ENCODE measurements around the gene HHIPL1.

Gene HHIPL1

GRCh38 chr14:99649643-99650042, 4.7 kb downstream of the HHIPL1 start:
- CTCF ChIA-PET, result no interaction called here
- no peak overlapping the region for H3K27ac ChIP-seq
- POLR2A ChIA-PET (ENCODE audit: low non-redundant PET), result no interaction called here
- TF ChIP-seq CTCF (conservative IDR thresholded peaks at IDR 0.05; ENCODE audit: low read depth), result no peak
- DNase-seq (ENCODE audit: low spot score), result no peak

DNA sequence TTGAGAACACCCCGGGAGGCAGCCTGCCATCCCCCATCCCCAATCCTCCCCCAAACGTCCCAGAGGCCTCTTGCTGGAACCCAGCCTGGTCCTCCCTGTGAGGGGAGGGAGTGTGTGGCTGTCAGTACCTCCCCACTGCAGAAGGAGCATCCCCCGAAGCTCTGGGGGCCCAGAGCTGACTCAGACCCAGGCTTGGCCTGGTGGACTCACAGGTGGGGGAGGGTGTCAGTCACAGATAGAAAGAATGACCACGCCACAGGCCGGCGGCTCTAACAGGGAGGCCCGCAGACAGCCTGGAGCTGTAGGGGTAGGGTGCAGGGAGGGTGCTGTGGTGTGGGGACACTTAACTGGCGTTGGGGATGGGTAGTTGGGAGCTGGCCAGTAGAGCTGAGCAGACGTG, 5.3 kb downstream of the HHIPL1 start:
- ChIA-PET CTCF (interaction anchor here (1.0 kb wide), 1 partner anchor 38 kb away, joined by 4 read pairs; no protein-coding TSS in a partner anchor), POLR2A (ENCODE audit: low non-redundant PET) (no interaction called here)
- TF ChIP-seq CTCF (conservative IDR thresholded peaks at IDR 0.05; ENCODE audit: low read depth), result no peak
- no peak for DNase-seq (ENCODE audit: low spot score)
- H3K27ac ChIP-seq, result no peak overlapping the region

- no peak overlapping the region for H3K27ac ChIP-seq
- ChIA-PET CTCF (interaction anchor here (0.6 kb wide), 1 partner anchor 16 kb away, joined by 3 read pairs; no protein-coding TSS in a partner anchor), POLR2A (ENCODE audit: low non-redundant PET) (no interaction called here)
- no peak for DNase-seq (ENCODE audit: low spot score)
- no peak for TF ChIP-seq CTCF (conservative IDR thresholded peaks at IDR 0.05; ENCODE audit: low read depth)
These were observed 7.2 kb downstream of the HHIPL1 start for GRCh38 chr14:99651953-99652746.

GRCh38 chr14:99654235-99654985, 9.5 kb downstream of the HHIPL1 start:
- no peak overlapping the region for H3K27ac ChIP-seq
- TF ChIP-seq CTCF (conservative IDR thresholded peaks at IDR 0.05; ENCODE audit: low read depth), result no peak
- DNase-seq (ENCODE audit: low spot score), result peak; percentile 28
- CTCF ChIA-PET, result interaction anchor here (0.7 kb wide), 1 partner anchor 14 kb away, joined by 3 read pairs; no protein-coding TSS in a partner anchor
- POLR2A ChIA-PET (ENCODE audit: low non-redundant PET), result no interaction called here

DNA sequence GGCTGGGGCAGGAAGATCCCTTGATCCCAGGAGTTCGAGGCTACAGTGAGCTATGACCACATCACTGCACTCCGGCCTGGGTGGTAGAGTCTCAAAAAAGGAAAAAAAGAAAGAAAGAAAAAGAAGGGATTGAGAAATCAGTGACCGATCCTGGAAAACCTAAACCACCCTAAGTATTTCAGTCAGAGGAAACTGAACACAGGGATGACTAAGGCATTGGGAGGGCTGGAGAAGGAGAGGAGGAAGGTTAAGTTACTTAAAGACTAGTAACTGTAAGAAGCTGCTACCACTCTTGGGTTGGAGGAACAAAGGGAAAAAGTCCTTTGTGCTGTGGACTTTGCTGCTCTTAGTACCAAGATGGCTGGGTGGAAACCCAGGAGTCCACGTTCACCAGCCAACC, 10.6 kb downstream of the HHIPL1 start:
- H3K27ac ChIP-seq, result no peak overlapping the region
- DNase-seq (ENCODE audit: low spot score), result no peak
- ChIA-PET CTCF (no interaction called here), POLR2A (ENCODE audit: low non-redundant PET) (no interaction called here)
- TF ChIP-seq CTCF (conservative IDR thresholded peaks at IDR 0.05; ENCODE audit: low read depth), result no peak

GRCh38 chr14:99656171-99656570, 11.2 kb downstream of the HHIPL1 start:
- ChIA-PET CTCF (interaction anchor here (0.6 kb wide), 1 partner anchor 88 kb away, joined by 3 read pairs; no protein-coding TSS in a partner anchor), POLR2A (ENCODE audit: low non-redundant PET) (no interaction called here)
- no peak overlapping the region for H3K27ac ChIP-seq
- no peak for TF ChIP-seq CTCF (conservative IDR thresholded peaks at IDR 0.05; ENCODE audit: low read depth)
- DNase-seq (ENCODE audit: low spot score), result no peak
